ENCODE data around the gene RER1. TPM values are rescaled to one million over a fixed set of nuclear protein-coding genes. Genes with fewer than 3 reads are reported as not detected.

The RER1 gene
- total RNA-seq, 3 donors from 2014 or later (not counting 1 experiment from before 2014, with no cell fraction given) = 89.2 to 98.9 (median 91.9) TPM

DNA sequence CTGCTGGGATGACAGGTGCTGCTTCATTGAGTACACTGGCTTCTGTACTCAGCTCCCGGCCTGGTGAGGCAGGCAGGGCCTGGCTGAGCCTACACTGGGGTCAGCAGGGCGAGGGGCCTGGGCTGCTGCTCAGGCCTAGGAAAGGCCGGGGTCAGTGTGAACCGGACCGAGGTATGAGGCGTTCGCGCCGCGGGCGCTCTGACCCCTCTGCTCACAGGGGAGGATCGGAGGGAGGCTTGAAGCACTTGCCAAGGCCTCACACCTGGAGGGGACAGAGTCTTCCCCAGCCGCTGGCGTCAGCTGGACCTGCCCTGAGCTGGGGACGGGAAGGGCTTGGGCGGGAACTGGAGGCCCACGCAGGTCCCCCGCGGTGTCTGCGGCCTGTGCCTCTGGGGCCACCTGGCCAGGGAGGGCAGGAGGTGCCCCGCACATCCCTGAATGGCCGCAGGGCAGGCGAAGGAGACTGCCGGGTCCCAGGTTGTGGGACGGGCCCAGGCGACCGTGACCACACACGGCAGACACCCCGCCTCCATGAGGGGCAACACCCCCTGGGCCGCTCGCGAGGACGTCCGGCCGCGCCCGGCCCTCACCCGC lies 20.3 kb downstream of the RER1 start:
- DNase-seq = no peak
- no peaks in the 10 kb centered on the region for H3K9me3 ChIP-seq (ENCODE audit: control insufficient read depth, insufficient read depth, low read length)
- no peaks in the 10 kb centered on the region for H3K9me3 Mint-ChIP-seq
- 8% methylated on average over 38 of the region's 38 CpGs for WGBS (ENCODE audit: insufficient coverage)
- TF ChIP-seq, protein P1, sequence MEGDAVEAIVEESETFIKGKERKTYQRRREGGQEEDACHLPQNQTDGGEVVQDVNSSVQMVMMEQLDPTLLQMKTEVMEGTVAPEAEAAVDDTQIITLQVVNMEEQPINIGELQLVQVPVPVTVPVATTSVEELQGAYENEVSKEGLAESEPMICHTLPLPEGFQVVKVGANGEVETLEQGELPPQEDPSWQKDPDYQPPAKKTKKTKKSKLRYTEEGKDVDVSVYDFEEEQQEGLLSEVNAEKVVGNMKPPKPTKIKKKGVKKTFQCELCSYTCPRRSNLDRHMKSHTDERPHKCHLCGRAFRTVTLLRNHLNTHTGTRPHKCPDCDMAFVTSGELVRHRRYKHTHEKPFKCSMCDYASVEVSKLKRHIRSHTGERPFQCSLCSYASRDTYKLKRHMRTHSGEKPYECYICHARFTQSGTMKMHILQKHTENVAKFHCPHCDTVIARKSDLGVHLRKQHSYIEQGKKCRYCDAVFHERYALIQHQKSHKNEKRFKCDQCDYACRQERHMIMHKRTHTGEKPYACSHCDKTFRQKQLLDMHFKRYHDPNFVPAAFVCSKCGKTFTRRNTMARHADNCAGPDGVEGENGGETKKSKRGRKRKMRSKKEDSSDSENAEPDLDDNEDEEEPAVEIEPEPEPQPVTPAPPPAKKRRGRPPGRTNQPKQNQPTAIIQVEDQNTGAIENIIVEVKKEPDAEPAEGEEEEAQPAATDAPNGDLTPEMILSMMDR (IDR thresholded peaks at IDR 0.05) = no peak
- H3K27ac ChIP-seq (ENCODE audit: low read length) = peak overlapping the region; percentile 70
- H3K27ac Mint-ChIP-seq = peak overlapping the region; percentile 66 to 90
- peaks cover 8% of the 10 kb centered on the region for H3K36me3 ChIP-seq (ENCODE audit: control insufficient read depth, insufficient read depth, low read length)
- no peaks in the 10 kb centered on the region for H3K27me3 Mint-ChIP-seq (ENCODE audit: low read depth in 2 of 2)
- H3K4me1 Mint-ChIP-seq = peaks cover 20 to 32% of the 10 kb centered on the region in 2 donors
- peaks cover 47% of the 10 kb centered on the region for H3K4me1 ChIP-seq (ENCODE audit: control insufficient read depth, insufficient read depth, low read length)
- peak overlapping the region; percentile 86 for H3K4me3 Mint-ChIP-seq
- intact Hi-C loops (cut with micrococcal nuclease) = loop anchor here (1.0 to 10.0 kb wide), 3 partner anchors 21 to 1013 kb away; partner anchors contain the start of genes MORN1 and RER1
- peak; percentile 24 to 54 (median 53) for ATAC-seq
- H3K27me3 ChIP-seq (ENCODE audit: control insufficient read depth, insufficient read depth, low read length) = no peaks in the 10 kb centered on the region
- no peaks in the 10 kb centered on the region for H3K36me3 Mint-ChIP-seq
- H3K4me3 ChIP-seq (ENCODE audit: low read length) = peak overlapping the region; percentile 56

DNA sequence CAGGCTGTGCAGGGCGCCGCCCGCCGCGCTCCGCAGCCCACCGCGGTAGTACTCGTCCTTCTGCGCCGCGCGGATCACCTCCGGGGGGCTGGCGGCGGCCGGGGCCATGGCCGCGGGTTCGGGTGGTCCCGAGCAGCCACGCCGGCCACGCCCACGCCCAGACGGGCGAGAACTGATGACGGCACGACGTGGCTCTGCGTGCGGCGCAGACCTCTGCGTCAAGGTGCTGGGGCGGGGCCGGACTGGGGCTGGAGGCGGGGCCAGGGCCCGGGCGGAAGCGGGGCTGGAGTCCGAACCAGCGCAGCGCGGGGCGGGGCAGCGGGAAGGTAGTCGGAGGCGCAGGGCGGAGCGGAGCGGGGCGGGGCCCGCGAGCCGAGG lies 20.7 kb downstream of the RER1 start, which contains the start of gene PEX10:
Gene PEX10, minus strand, starts transcription at position 170 of the 378 bp plus-strand sequence. Its CDS starts 62 bp downstream, at position 108.
- no peaks in the 10 kb centered on the region for H3K36me3 Mint-ChIP-seq
- peak within 1 kb of the TSS; percentile 66 to 90 for H3K27ac Mint-ChIP-seq
- peak within 1 kb of the TSS; percentile 86 for H3K4me3 Mint-ChIP-seq
- peaks cover 52% of the 10 kb centered on the region for H3K4me1 ChIP-seq (ENCODE audit: control insufficient read depth, insufficient read depth, low read length)
- ATAC-seq (peak; percentile 92 to 98 (median 93)), DNase-seq (peak; percentile 98)
- peak within 1 kb of the TSS; percentile 70 for H3K27ac ChIP-seq (ENCODE audit: low read length)
- under 1% methylated on average over 55 of the region's 55 CpGs for WGBS (ENCODE audit: insufficient coverage)
- intact Hi-C loops (cut with micrococcal nuclease) = loop anchor here (1.0 to 10.0 kb wide), 3 partner anchors 21 to 1012 kb away; partner anchors contain the start of genes MORN1 and RER1
- H3K27me3 ChIP-seq (ENCODE audit: control insufficient read depth, insufficient read depth, low read length) = no peaks in the 10 kb centered on the region
- H3K9me3 Mint-ChIP-seq = no peaks in the 10 kb centered on the region
- H3K4me3 ChIP-seq (ENCODE audit: low read length) = peak within 1 kb of the TSS; percentile 56
- H3K27me3 Mint-ChIP-seq (ENCODE audit: low read depth in 2 of 2) = no peaks in the 10 kb centered on the region
- TF ChIP-seq, protein P1 (IDR thresholded peaks at IDR 0.05) = no peak
- peaks cover 8% of the 10 kb centered on the region for H3K36me3 ChIP-seq (ENCODE audit: control insufficient read depth, insufficient read depth, low read length)
- no peaks in the 10 kb centered on the region for H3K9me3 ChIP-seq (ENCODE audit: control insufficient read depth, insufficient read depth, low read length)
- H3K4me1 Mint-ChIP-seq = peaks cover 23 to 37% of the 10 kb centered on the region in 2 donors

DNA sequence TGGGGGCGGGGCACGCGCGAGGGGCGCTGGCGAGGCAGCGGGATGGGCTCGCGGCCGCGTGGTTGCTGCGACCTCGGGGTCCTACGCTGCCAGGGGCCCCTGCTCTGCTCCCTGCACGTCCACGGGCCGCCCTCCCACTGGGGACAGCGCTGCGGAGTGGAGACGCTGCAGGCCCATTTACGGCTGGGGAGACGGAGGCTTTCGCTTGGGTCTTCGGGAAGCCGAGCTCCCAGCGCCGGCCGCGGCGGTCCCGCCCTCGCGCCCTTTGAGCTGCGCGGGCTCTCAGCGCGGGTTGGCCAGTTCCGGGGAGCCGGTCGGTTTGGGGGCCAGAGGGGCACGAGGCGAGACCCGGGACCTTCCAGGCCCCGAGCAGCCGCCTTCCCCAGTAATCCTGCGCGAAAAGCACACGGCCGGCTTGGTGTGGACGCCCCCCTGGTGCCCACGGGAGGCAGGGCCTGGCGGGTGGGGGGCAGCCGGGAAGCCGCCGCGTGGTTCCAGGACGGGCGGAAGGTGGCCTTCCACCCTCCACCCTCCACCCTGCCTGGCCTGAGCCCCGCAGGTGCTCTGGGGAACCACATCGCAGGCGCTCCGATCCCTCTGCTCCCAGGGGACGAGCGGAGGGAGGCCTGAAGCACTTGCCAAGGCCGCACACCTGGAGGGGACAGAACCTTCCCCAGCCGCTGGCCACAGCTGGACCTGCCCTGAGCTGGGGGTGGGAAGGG lies 21.3 kb downstream of the RER1 start:
- WGBS (ENCODE audit: insufficient coverage) = 1% methylated on average over 66 of the region's 66 CpGs
- peak overlapping the region; percentile 11 to 90 for H3K27ac Mint-ChIP-seq
- Histone ChIP-seq H3K27me3 (ENCODE audit: control insufficient read depth, insufficient read depth, low read length) (no peaks in the 10 kb centered on the region), H3K9me3 (ENCODE audit: control insufficient read depth, insufficient read depth, low read length) (no peaks in the 10 kb centered on the region), H3K4me1 (ENCODE audit: control insufficient read depth, insufficient read depth, low read length) (peaks cover 57% of the 10 kb centered on the region), H3K36me3 (ENCODE audit: control insufficient read depth, insufficient read depth, low read length) (peaks cover 4% of the 10 kb centered on the region), H3K4me3 (ENCODE audit: low read length) (peak overlapping the region; percentile 50), H3K27ac (ENCODE audit: low read length) (peak overlapping the region; percentile 65)
- H3K4me3 Mint-ChIP-seq = peak overlapping the region; percentile 56
- TF ChIP-seq, protein P1 (IDR thresholded peaks at IDR 0.05) = no peak
- no peaks in the 10 kb centered on the region for H3K36me3 Mint-ChIP-seq
- no peaks in the 10 kb centered on the region for H3K27me3 Mint-ChIP-seq (ENCODE audit: low read depth in 2 of 2)
- no peaks in the 10 kb centered on the region for H3K9me3 Mint-ChIP-seq
- peaks cover 24 to 38% of the 10 kb centered on the region in 2 donors for H3K4me1 Mint-ChIP-seq
- intact Hi-C loops (cut with micrococcal nuclease) = loop anchor here (1.0 to 10.0 kb wide), 3 partner anchors 22 to 1012 kb away; partner anchors contain the start of genes MORN1 and RER1
- DNase-seq = peak in 1 of 2 donors; percentile 46
- peak in 2 of 3 donors; percentile 4 to 18 for ATAC-seq
